Endodermal cell (in vitro differentiated cells): ENCODE measurements around the gene LRIT2. TPM values are rescaled to one million over a fixed set of nuclear protein-coding genes. Genes with fewer than 3 reads are reported as not detected.

Source experiments
- DNase-seq: peaks from one replicate; pipeline ENCODE4 v3.0.0-alpha.2; 2017
- H3K27ac ChIP-seq: 2 replicates; pipeline ENCODE4 v1.5.1; 2013; ENCODE audit warnings: mild to moderate bottlenecking, low read depth, low read length, moderate library complexity
- H3K27me3 ChIP-seq: 2 replicates; pipeline ENCODE4 v1.6.1; 2013; ENCODE audit warnings: mild to moderate bottlenecking, low read length, moderate library complexity; ENCODE audit not compliant: insufficient read depth, control insufficient read depth, poor library complexity, severe bottlenecking
- H3K36me3 ChIP-seq: 2 replicates; pipeline ENCODE4 v1.7.0; 2013; ENCODE audit warnings: mild to moderate bottlenecking, low read length, moderate library complexity; ENCODE audit not compliant: control insufficient read depth, insufficient read depth
- H3K4me1 ChIP-seq: one replicate; pipeline ENCODE4 v1.7.0; 2013; ENCODE audit warnings: low read length; ENCODE audit not compliant: control insufficient read depth, insufficient read depth
- H3K4me3 ChIP-seq: 2 replicates; pipeline ENCODE4 v1.5.1; 2013; ENCODE audit warnings: mild to moderate bottlenecking, low read length, moderate library complexity
- H3K9ac ChIP-seq: 2 replicates; pipeline ENCODE4 v1.6.1; 2013; ENCODE audit warnings: mild to moderate bottlenecking, low read length, moderate library complexity; ENCODE audit not compliant: poor library complexity, severe bottlenecking; ENCODE audit errors: extremely low read depth
- H3K9me3 ChIP-seq: 2 replicates; pipeline ENCODE4 v1.6.1; 2013; ENCODE audit warnings: mild to moderate bottlenecking, low read length, moderate library complexity; ENCODE audit not compliant: control insufficient read depth
- H3K27ac Mint-ChIP-seq: 2 replicates; pipeline ENCODE4 v1.8.0; 2020; ENCODE audit warnings: mixed read lengths
- H3K27me3 Mint-ChIP-seq: 2 replicates; pipeline ENCODE4 v1.8.0; 2021; ENCODE audit warnings: mild to moderate bottlenecking, mixed read lengths; ENCODE audit not compliant: insufficient read depth
- H3K36me3 Mint-ChIP-seq: 2 replicates; pipeline ENCODE4 v1.8.0; 2020; ENCODE audit warnings: low read depth, mixed read lengths
- H3K4me1 Mint-ChIP-seq: 2 replicates; pipeline ENCODE4 v1.8.0; 2020; ENCODE audit warnings: mixed read lengths
- H3K4me3 Mint-ChIP-seq: 2 replicates; pipeline ENCODE4 v1.8.0; 2020; ENCODE audit warnings: mild to moderate bottlenecking, moderate library complexity, mixed read lengths
- H3K9me3 Mint-ChIP-seq: 2 replicates; pipeline ENCODE4 v1.8.0; 2020; ENCODE audit warnings: mild to moderate bottlenecking, mixed read lengths
- CTCF ChIP-seq: fragments of 200-600 bp; sonication (generic); conservative IDR thresholded peaks from 2 replicates; pipeline ENCODE4 v1.5.0; 2021; ENCODE audit warnings: antibody characterized with exemption, mild to moderate bottlenecking
- WGBS, 2 experiments: methylation state at CpG; one replicate each; pipeline versions ENCODE4 v1.1.5 to v1.1.7; 2013; ENCODE audit warnings: missing lambda C conversion rate in 2 of 2, mixed read lengths in 1 of 2; ENCODE audit not compliant: insufficient coverage in 1 of 2, insufficient read length in 1 of 2; 5-methylcytosine and 5-hydroxymethylcytosine counted together
- total RNA-seq, 2 donors: library from RNA; stranded (reverse); fragmentation: NEBNext Ultra II Directional in 1 of 2; extraction: Animal tissue kit (Norgen Biotek cat#: 25700) in 1 of 2; gene quantifications; 2 replicates in 1 of 2; 3 replicates in 1 of 2; pipeline ENCODE4 v1.2.1, GENCODE V29; 2021

Gene LRIT2
- total RNA-seq, 2 donors from 2014 or later: not detected

DNA sequence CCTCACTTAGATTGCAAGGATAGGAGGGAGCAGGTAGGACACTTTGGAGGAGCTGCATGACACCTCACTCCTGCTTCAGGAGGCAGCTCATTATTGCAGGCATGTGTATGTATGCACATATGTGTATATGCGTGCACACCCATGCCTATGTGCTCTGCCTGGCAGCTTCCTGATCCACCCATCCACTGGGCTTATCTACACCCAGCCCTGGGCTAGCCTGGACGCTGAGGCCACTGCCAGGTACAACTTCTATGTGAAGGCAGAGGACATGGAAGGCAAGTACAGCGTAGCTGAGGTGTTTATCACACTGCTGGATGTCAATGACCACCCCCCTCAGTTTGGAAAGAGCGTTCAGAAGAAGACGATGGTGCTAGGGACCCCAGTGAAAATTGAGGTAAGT, 13.3 kb downstream of the LRIT2 start:
- Mint-ChIP-seq H3K4me3 (no peak overlapping the region), H3K4me1 (no peaks in the 10 kb centered on the region), H3K36me3 (no peaks in the 10 kb centered on the region), H3K9me3 (no peaks in the 10 kb centered on the region), H3K27ac (no peak overlapping the region), H3K27me3 (peaks cover 3% of the 10 kb centered on the region)
- no peak overlapping the region for H3K4me3 ChIP-seq
- H3K9ac ChIP-seq: no peak overlapping the region
- no peak overlapping the region for H3K27ac ChIP-seq
- peaks cover 9% of the 10 kb centered on the region for H3K27me3 ChIP-seq
- no peaks in the 10 kb centered on the region for H3K9me3 ChIP-seq
- H3K4me1 ChIP-seq: no peaks in the 10 kb centered on the region
- H3K36me3 ChIP-seq: no peaks in the 10 kb centered on the region
- WGBS, 2 experiments: 85 to 89% methylated on average over 3 to 5 of the region's 5 CpGs
- TF ChIP-seq CTCF: no peak
- DNase-seq: no peak

- no peak for TF ChIP-seq CTCF
- no peak overlapping the region for H3K27ac Mint-ChIP-seq
Observed at GRCh38 chr10:84211566-84211965, 13.8 kb downstream of the LRIT2 start.

DNA sequence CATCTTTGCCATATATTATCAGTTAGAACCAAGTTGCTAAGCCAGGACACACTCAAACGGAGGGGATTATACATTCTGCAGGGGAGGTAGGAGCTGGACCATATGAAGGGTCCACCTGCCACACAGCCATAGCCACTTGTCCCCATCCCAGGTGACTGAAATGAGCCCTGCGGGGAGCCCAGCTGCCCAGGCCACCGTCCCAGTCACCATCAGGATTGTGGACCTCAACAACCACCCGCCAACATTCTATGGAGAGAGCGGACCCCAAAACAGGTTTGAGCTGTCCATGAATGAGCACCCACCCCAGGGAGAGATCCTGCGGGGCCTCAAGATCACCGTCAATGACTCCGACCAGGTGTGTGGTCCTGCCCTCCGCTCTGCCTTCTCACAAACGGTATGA, 17.3 kb downstream of the LRIT2 start:
- peaks cover 4% of the 10 kb centered on the region for H3K27me3 Mint-ChIP-seq

More at GRCh38 chr10:84211566-84211965, 13.8 kb downstream of the LRIT2 start:
- Histone ChIP-seq H3K9me3 (no peaks in the 10 kb centered on the region), H3K4me3 (no peak overlapping the region), H3K4me1 (no peaks in the 10 kb centered on the region), H3K36me3 (no peaks in the 10 kb centered on the region), H3K9ac (no peak overlapping the region), H3K27ac (no peak overlapping the region), H3K27me3 (peaks cover 13% of the 10 kb centered on the region)
- DNase-seq: no peak
- Mint-ChIP-seq H3K4me3 (no peak overlapping the region), H3K27me3 (peaks cover 4% of the 10 kb centered on the region), H3K9me3 (no peaks in the 10 kb centered on the region), H3K36me3 (no peaks in the 10 kb centered on the region), H3K4me1 (no peaks in the 10 kb centered on the region)
- WGBS, 2 experiments: 71 to 81% methylated on average over 1 to 2 of the region's 2 CpGs

More for the DNA sequence above, 17.3 kb downstream of the LRIT2 start:
- Histone ChIP-seq H3K9me3 (no peaks in the 10 kb centered on the region), H3K4me3 (no peak overlapping the region), H3K4me1 (no peaks in the 10 kb centered on the region), H3K9ac (no peak overlapping the region), H3K27ac (no peak overlapping the region), H3K36me3 (no peaks in the 10 kb centered on the region), H3K27me3 (peaks cover 13% of the 10 kb centered on the region)
- no peak overlapping the region for H3K4me3 Mint-ChIP-seq
- H3K4me1 Mint-ChIP-seq: no peaks in the 10 kb centered on the region
- no peaks in the 10 kb centered on the region for H3K36me3 Mint-ChIP-seq
- no peak for TF ChIP-seq CTCF
- 87 to 88% methylated on average over 4 to 10 of the region's 10 CpGs for WGBS, 2 experiments
- H3K27ac Mint-ChIP-seq: no peak overlapping the region
- no peaks in the 10 kb centered on the region for H3K9me3 Mint-ChIP-seq
- DNase-seq: no peak
